MM.1S (cell line): Measurements from ENCODE around the gene ALG9.

Experiments used
- CTCF ChIP-seq: fragments of 300-600 bp; sonication (generic); IDR thresholded peaks from 2 replicates; pipeline ENCODE4 v1.5.1; 2016; ENCODE audit warnings: antibody characterized with exemption, low read length, mixed read lengths
- EZH2 ChIP-seq: fragments of 300-600 bp; sonication (generic); optimal IDR thresholded peaks from 2 replicates; pipeline ENCODE3; 2017; ENCODE audit warnings: low read depth, mild to moderate bottlenecking, antibody characterized with exemption, low read length, mixed read lengths

GRCh38 chr11:111855506-111855905, 15.9 kb downstream of the ALG9 start:
- TF ChIP-seq CTCF (no peak), EZH2 (no peak)
